ENCODE results near the gene PLXNC1. TPM values are rescaled to one million over a fixed set of nuclear protein-coding genes. Genes with fewer than 3 reads are reported as not detected.

PLXNC1 gene
- total RNA-seq, 4 donors from 2014 or later, result 4.8 to 6.8 (median 6.2) TPM

GRCh38 chr12:94207849-94208621, 59.7 kb downstream of the PLXNC1 start:
- H3K36me3 ChIP-seq, result no peaks in the 10 kb centered on the region
- TF ChIP-seq POLR2A (IDR thresholded peaks at IDR 0.05) (no peak), EP300 (IDR thresholded peaks at IDR 0.05) (no peak), POLR2AphosphoS5 (IDR thresholded peaks at IDR 0.05) (no peak), CTCF (IDR thresholded peaks at IDR 0.05) (no peak)
- 31 to 47% methylated on average over 9 to 14 of the region's 14 CpGs for WGBS, 2 donors (ENCODE audit: low coverage in 1 of 2)
- H3K9me3 ChIP-seq, result no peaks in the 10 kb centered on the region
- ATAC-seq, result peak; percentile 51
- H3K4me1 ChIP-seq, result peaks cover 0 to 15% (median 2%) of the 10 kb centered on the region in 3 donors
- H3K27me3 ChIP-seq, result no peaks in the 10 kb centered on the region
- H3K27ac ChIP-seq, result peak overlapping the region in 3 of 4 donors; percentile 55 to 72 (median 68)
- H3K4me3 ChIP-seq, result no peak overlapping the region

GRCh38 chr12:94208622-94208966, 60.2 kb downstream of the PLXNC1 start:
- no peaks in the 10 kb centered on the region for H3K9me3 ChIP-seq
- TF ChIP-seq POLR2A (IDR thresholded peaks at IDR 0.05) (no peak), CTCF (IDR thresholded peaks at IDR 0.05) (no peak), EP300 (IDR thresholded peaks at IDR 0.05) (no peak), POLR2AphosphoS5 (IDR thresholded peaks at IDR 0.05) (no peak)
- H3K27ac ChIP-seq, result peak overlapping the region in 3 of 4 donors; percentile 55 to 72 (median 68)
- H3K4me3 ChIP-seq, result no peak overlapping the region
- peaks cover 0 to 15% (median 2%) of the 10 kb centered on the region in 3 donors for H3K4me1 ChIP-seq
- no peaks in the 10 kb centered on the region for H3K36me3 ChIP-seq
- WGBS, 2 donors (ENCODE audit: low coverage in 1 of 2), result 75 to 85% methylated on average over 3 to 4 of the region's 4 CpGs
- peak; percentile 43 for ATAC-seq
- no peaks in the 10 kb centered on the region for H3K27me3 ChIP-seq

DNA sequence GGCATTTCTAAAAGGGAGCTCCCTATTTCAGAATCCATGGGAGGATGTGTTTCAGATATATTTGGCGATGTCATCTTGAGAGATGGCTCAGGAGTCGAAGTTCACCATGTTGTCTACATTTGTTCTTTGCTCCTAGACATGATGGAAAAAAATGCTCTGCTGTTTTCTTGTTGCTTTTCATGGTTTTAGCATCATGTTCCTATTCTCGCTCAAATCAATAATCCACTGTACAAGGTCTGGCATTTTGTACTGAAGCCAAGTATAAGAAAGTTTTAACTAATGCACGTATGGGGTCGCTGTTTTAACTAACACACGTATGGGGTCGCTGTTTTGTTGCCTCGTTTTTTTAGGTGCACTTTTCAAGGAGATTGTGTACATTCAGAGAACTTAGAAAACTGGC, 60.9 kb downstream of the PLXNC1 start:
- Histone ChIP-seq H3K4me1 (peaks cover 0 to 15% (median 2%) of the 10 kb centered on the region in 3 donors), H3K4me3 (no peak overlapping the region), H3K27me3 (peaks cover 4% of the 10 kb centered on the region), H3K9me3 (no peaks in the 10 kb centered on the region), H3K36me3 (no peaks in the 10 kb centered on the region), H3K27ac (no peak overlapping the region)
- 69 to 80% methylated on average over 8 of the region's 8 CpGs for WGBS, 2 donors (ENCODE audit: low coverage in 1 of 2)
- no peak for TF ChIP-seq POLR2AphosphoS5 (IDR thresholded peaks at IDR 0.05)
- TF ChIP-seq CTCF (IDR thresholded peaks at IDR 0.05), result no peak
- TF ChIP-seq EP300 (IDR thresholded peaks at IDR 0.05), result no peak
- no peak for TF ChIP-seq POLR2A (IDR thresholded peaks at IDR 0.05)
- ATAC-seq, result no peak

- Histone ChIP-seq H3K4me3 (no peak overlapping the region), H3K36me3 (no peaks in the 10 kb centered on the region), H3K27ac (no peak overlapping the region), H3K27me3 (peaks cover 4% of the 10 kb centered on the region), H3K4me1 (peaks cover 0 to 10% (median 2%) of the 10 kb centered on the region in 3 donors), H3K9me3 (no peaks in the 10 kb centered on the region)
- TF ChIP-seq CTCF (IDR thresholded peaks at IDR 0.05) (no peak), POLR2A (IDR thresholded peaks at IDR 0.05) (no peak), POLR2AphosphoS5 (IDR thresholded peaks at IDR 0.05) (no peak), EP300 (IDR thresholded peaks at IDR 0.05) (no peak)
- 65 to 75% methylated on average over 5 of the region's 5 CpGs for WGBS, 2 donors (ENCODE audit: low coverage in 1 of 2)
- no peak for ATAC-seq
These were observed 62.6 kb downstream of the PLXNC1 start for GRCh38 chr12:94211021-94211420.

DNA sequence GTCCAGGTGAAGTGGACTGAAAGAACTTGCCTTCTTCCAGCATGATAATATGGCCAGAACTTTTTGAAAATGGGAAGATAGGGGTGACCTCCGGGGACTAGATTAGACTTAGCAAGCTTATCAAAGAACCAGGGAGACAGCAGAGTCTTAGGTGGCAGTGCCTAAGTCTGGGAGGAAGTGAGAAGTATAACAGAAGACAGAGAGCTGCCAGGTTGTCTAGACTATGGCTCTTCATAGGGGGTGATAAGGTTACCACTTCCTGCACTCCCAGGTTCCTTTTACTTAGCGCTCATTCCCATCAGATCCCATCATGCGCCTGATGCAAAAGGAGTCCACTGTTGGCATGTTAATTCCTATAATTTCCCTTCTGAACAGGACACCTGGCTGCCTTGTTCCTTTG, 69.9 kb downstream of the PLXNC1 start:
- WGBS, 2 donors (ENCODE audit: low coverage in 1 of 2), result 89 to 97% methylated on average over 3 of the region's 3 CpGs
- Histone ChIP-seq H3K27me3 (peaks cover 4% of the 10 kb centered on the region), H3K4me1 (no peaks in the 10 kb centered on the region), H3K27ac (no peak overlapping the region), H3K9me3 (no peaks in the 10 kb centered on the region), H3K36me3 (no peaks in the 10 kb centered on the region), H3K4me3 (no peak overlapping the region)
- TF ChIP-seq POLR2AphosphoS5 (IDR thresholded peaks at IDR 0.05), result no peak
- no peak for TF ChIP-seq CTCF (IDR thresholded peaks at IDR 0.05)
- TF ChIP-seq POLR2A (IDR thresholded peaks at IDR 0.05), result no peak
- no peak for ATAC-seq
